ENCODE data around the gene NUDT3.
"Not testable (repeated sequence)": the region's sequence is repeated elsewhere in the genome, so short reads cannot be mapped to it uniquely, and the experiment has no call there.

GRCh38 chr6:34269658-34270341 lies 122.7 kb downstream of the NUDT3 start:
- TF ChIP-seq CTCF (IDR thresholded peaks at IDR 0.05 in 4 of 5, conservative IDR thresholded peaks at IDR 0.05 in 1 of 5); POLR2A (IDR thresholded peaks at IDR 0.05): not testable (repeated sequence)

Data from gastrocnemius medialis (tissue), 4 donors.